Gastroesophageal sphincter (tissue), 4 donors: ENCODE measurements around the gene MPO. TPM values are rescaled to one million over a fixed set of nuclear protein-coding genes. Genes with fewer than 3 reads are reported as not detected.

Experiments used
- ATAC-seq: fragments of 150-250 bp; one replicate; pipeline ENCODE4 v1.9.1; 2016; ENCODE audit warnings: mild to moderate bottlenecking, moderate library complexity
- H3K27ac ChIP-seq, 4 donors: fragments of 200-600 bp; sonication (generic) in 3 of 4; 1 replicate in 3 of 4; 2 replicates in 1 of 4; pipeline ENCODE4 v1.5.1; 2016 to 2019
- H3K27me3 ChIP-seq: fragments of 200-600 bp; sonication (generic); one replicate; pipeline ENCODE4 v1.5.1; 2019
- H3K36me3 ChIP-seq, 2 donors: fragments of 200-600 bp; sonication (generic); one replicate each; pipeline ENCODE4 v1.5.1; 2019; ENCODE audit warnings: control low read depth in 1 of 2
- H3K4me1 ChIP-seq, 3 donors: fragments of 200-600 bp; sonication (generic); 1 replicate in 2 of 3; 2 replicates in 1 of 3; pipeline ENCODE4 v1.5.1; 2016 to 2019; ENCODE audit warnings: control low read depth in 2 of 3
- H3K4me3 ChIP-seq, 2 donors: fragments of 200-600 bp; sonication (generic); one replicate each; pipeline ENCODE4 v1.5.1; 2019; ENCODE audit warnings: mild to moderate bottlenecking in 1 of 2, moderate library complexity in 1 of 2
- H3K9me3 ChIP-seq, 3 donors: fragments of 200-600 bp; sonication (generic); one replicate each; pipeline ENCODE4 v1.5.1; 2017 to 2019; ENCODE audit warnings: control low read depth in 2 of 3
- CTCF ChIP-seq, 4 experiments: fragments of 200-600 bp in 2 of 4; fragments of 450-650 bp in 2 of 4; sonication (generic) in 1 of 4; IDR thresholded peaks; one replicate each; pipeline ENCODE4 v1.5.1; 2017 to 2019; ENCODE audit warnings: antibody characterized with exemption in 4 of 4, mild to moderate bottlenecking in 2 of 4, moderate library complexity in 2 of 4
- EP300 ChIP-seq: sonication (generic); formaldehyde crosslinking; IDR thresholded peaks from one replicate; pipeline ENCODE4 v1.6.1; 2017; ENCODE audit warnings: antibody characterized with exemption, mild to moderate bottlenecking
- POLR2A ChIP-seq, 2 donors: fragments of 450-650 bp; IDR thresholded peaks; one replicate each; pipeline ENCODE4 v1.6.1; 2017; ENCODE audit warnings: antibody characterized with exemption in 2 of 2, mild to moderate bottlenecking in 2 of 2, moderate library complexity in 1 of 2
- POLR2AphosphoS5 ChIP-seq: sonication (generic); formaldehyde crosslinking; IDR thresholded peaks from one replicate; pipeline ENCODE4 v1.6.1; 2017; ENCODE audit warnings: antibody characterized with exemption
- WGBS, 2 donors: methylation state at CpG; one replicate each; pipeline ENCODE4 v1.1.5; 2018; ENCODE audit warnings: low coverage in 1 of 2; 5-methylcytosine and 5-hydroxymethylcytosine counted together
- total RNA-seq, 4 donors: library from RNA; depleted of rRNA; stranded (reverse); fragments of >200 nt; gene quantifications; one replicate each; pipeline ENCODE4 v1.1.0, GENCODE V29; 2016

The MPO gene
- total RNA-seq, 4 donors from 2014 or later = 1.6 TPM; not detected in 3

- H3K27me3 ChIP-seq = peaks cover 42% of the 10 kb centered on the region
- H3K36me3 ChIP-seq = no peaks in the 10 kb centered on the region
- no peaks in the 10 kb centered on the region for H3K9me3 ChIP-seq
- WGBS, 2 donors = 33% methylated on average over 1 of the region's 2 CpGs; no CpG with 5 or more reads in 1 of the 2 donors
- no peak overlapping the region for H3K27ac ChIP-seq
- ATAC-seq = no peak
- H3K4me1 ChIP-seq = peaks cover 0 to 14% (median 0%) of the 10 kb centered on the region in 3 donors
- no peak overlapping the region for H3K4me3 ChIP-seq
- TF ChIP-seq POLR2A (IDR thresholded peaks at IDR 0.05) = no peak
- no peak for TF ChIP-seq CTCF (IDR thresholded peaks at IDR 0.05)
- no peak for TF ChIP-seq EP300
- TF ChIP-seq POLR2AphosphoS5 = no peak
Observed at GRCh38 chr17:58276423-58276822, 4.3 kb downstream of the MPO start.

- no peaks in the 10 kb centered on the region for H3K9me3 ChIP-seq
- H3K36me3 ChIP-seq = no peaks in the 10 kb centered on the region
- peaks cover 31% of the 10 kb centered on the region for H3K27me3 ChIP-seq
- ATAC-seq = no peak
- H3K4me1 ChIP-seq = peaks cover 0 to 14% (median 0%) of the 10 kb centered on the region in 3 donors
- no peak overlapping the region for H3K4me3 ChIP-seq
- H3K27ac ChIP-seq = no peak overlapping the region
- TF ChIP-seq CTCF (IDR thresholded peaks at IDR 0.05) = no peak
- TF ChIP-seq POLR2A (IDR thresholded peaks at IDR 0.05) = no peak
- TF ChIP-seq EP300 = no peak
- no peak for TF ChIP-seq POLR2AphosphoS5
- 72 to 91% methylated on average over 6 to 9 of the region's 10 CpGs for WGBS, 2 donors
Observed at GRCh38 chr17:58275417-58275816, 5.3 kb downstream of the MPO start.

- ATAC-seq = no peak
- Histone ChIP-seq H3K36me3 (no peaks in the 10 kb centered on the region), H3K4me1 (peaks cover 0 to 3% (median 0%) of the 10 kb centered on the region in 3 donors), H3K27me3 (peaks cover 28% of the 10 kb centered on the region), H3K4me3 (no peak overlapping the region), H3K27ac (no peak overlapping the region), H3K9me3 (no peaks in the 10 kb centered on the region)
- TF ChIP-seq EP300 = no peak
- TF ChIP-seq POLR2AphosphoS5 = no peak
- TF ChIP-seq CTCF (IDR thresholded peaks at IDR 0.05) = no peak
- TF ChIP-seq POLR2A (IDR thresholded peaks at IDR 0.05) = no peak
- 79 to 81% methylated on average over 3 to 6 of the region's 15 CpGs for WGBS, 2 donors
Observed at GRCh38 chr17:58273453-58274104, 7.2 kb downstream of the MPO start.

GRCh38 chr17:58272367-58273280 is 8.1 kb downstream of the MPO start:
- WGBS, 2 donors = 73 to 88% methylated on average over 3 to 5 of the region's 12 CpGs
- Histone ChIP-seq H3K9me3 (no peaks in the 10 kb centered on the region), H3K36me3 (no peaks in the 10 kb centered on the region), H3K27ac (no peak overlapping the region), H3K4me3 (no peak overlapping the region), H3K4me1 (no peaks in the 10 kb centered on the region), H3K27me3 (peaks cover 25% of the 10 kb centered on the region)
- TF ChIP-seq CTCF (IDR thresholded peaks at IDR 0.05) (no peak), POLR2AphosphoS5 (no peak), EP300 (no peak)
- no peak for ATAC-seq
